H1 (cell line): Measurements from ENCODE around the gene ROR1.

Experiments
- CTCF ChIP-seq, 3 experiments: IDR thresholded peaks; 1 replicate in 2 of 3; 2 replicates in 1 of 3; pipeline versions ENCODE4 v1.5.1 to v1.6.1; 2011; ENCODE audit warnings: low read length in 3 of 3, mild to moderate bottlenecking in 3 of 3, inconsistent platforms in 2 of 3, low read depth in 1 of 3, moderate library complexity in 1 of 3; ENCODE audit not compliant: insufficient read depth in 1 of 3; ENCODE audit errors: control extremely low read depth in 1 of 3
- RXRA ChIP-seq: IDR thresholded peaks from 2 replicates; pipeline ENCODE4 v1.6.1; 2011; ENCODE audit warnings: low read depth, mild to moderate bottlenecking, low read length, moderate library complexity; ENCODE audit not compliant: insufficient read depth
- TCF12 ChIP-seq: IDR thresholded peaks from 2 replicates; pipeline ENCODE4 v1.6.1; 2011; ENCODE audit warnings: low read depth, mild to moderate bottlenecking, low read length

GRCh38 chr1:64046243-64046642 lies 272.4 kb downstream of the ROR1 start:
- TF ChIP-seq RXRA (no peak), TCF12 (no peak), CTCF (IDR thresholded peaks at IDR 0.05; ENCODE audit: control extremely low read depth in 1 of 3, insufficient read depth in 1 of 3, low read depth in 1 of 3, low read length in 3 of 3) (no peak)
